Heart left ventricle (tissue), 16 donors: ENCODE measurements around the gene OR2L3. TPM values are rescaled to one million over a fixed set of nuclear protein-coding genes. Genes with fewer than 3 reads are reported as not detected.

Experiments
- ATAC-seq, 4 donors: fragments of 200-7000 bp; cut with Tn5 transposase; one replicate each; pipeline ENCODE4 v1.9.1; 2020 to 2022; ENCODE audit warnings: moderate library complexity in 4 of 4, mild to moderate bottlenecking in 3 of 4, moderate number of reproducible peaks in 1 of 4
- DNase-seq, 5 donors: peaks; one replicate each; pipeline ENCODE4 v3.0.0-alpha.2; 2020
- H3K27ac ChIP-seq, 12 donors: fragments of 200-600 bp; sonication (generic) in 4 of 12; one replicate each; pipeline versions ENCODE4 v1.5.0 to v1.8.0; 2016 to 2022; ENCODE audit warnings: mild to moderate bottlenecking in 2 of 12
- H3K27me3 ChIP-seq, 9 donors: fragments of 200-600 bp; sonication (generic) in 2 of 9; one replicate each; pipeline versions ENCODE4 v1.5.1 to v1.8.0; 2016 to 2022; ENCODE audit warnings: mild to moderate bottlenecking in 3 of 9
- H3K36me3 ChIP-seq, 9 donors: fragments of 200-600 bp; sonication (generic) in 2 of 9; one replicate each; pipeline versions ENCODE4 v1.5.0 to v1.8.0; 2018 to 2022; ENCODE audit warnings: mild to moderate bottlenecking in 2 of 9
- H3K4me1 ChIP-seq, 12 donors: fragments of 200-600 bp; sonication (generic) in 4 of 12; one replicate each; pipeline versions ENCODE4 v1.5.0 to v1.8.0; 2016 to 2022; ENCODE audit warnings: mild to moderate bottlenecking in 3 of 12
- H3K4me3 ChIP-seq, 12 donors: fragments of 200-600 bp; sonication (generic) in 4 of 12; one replicate each; pipeline versions ENCODE4 v1.5.0 to v1.8.0; 2017 to 2022; ENCODE audit warnings: mild to moderate bottlenecking in 9 of 12, moderate library complexity in 4 of 12
- H3K9me3 ChIP-seq, 12 donors: fragments of 200-600 bp; sonication (generic) in 4 of 12; one replicate each; pipeline versions ENCODE4 v1.5.0 to v1.8.0; 2016 to 2022; ENCODE audit warnings: mild to moderate bottlenecking in 1 of 12
- POLR2A ChIP-seq, 2 donors: fragments of 450-650 bp; IDR thresholded peaks; one replicate each; pipeline ENCODE4 v1.6.1; 2017; ENCODE audit warnings: antibody characterized with exemption in 2 of 2, mild to moderate bottlenecking in 2 of 2, moderate library complexity in 2 of 2
- WGBS, 4 donors: extraction: QIAGEN DNeasy Blood & Tissue Kit in 2 of 4; methylation state at CpG; one replicate each; pipeline versions ENCODE4 v1.1.5 to v1.1.7; 2013 to 2018; 5-methylcytosine and 5-hydroxymethylcytosine counted together
- intact Hi-C, 10 donors: fragments of 100-400 bp; cut with DNase I; formaldehyde crosslinking; loops; one replicate each; pipeline versions ENCODE4 v1.11.1 to v1.14.2; 2022
- polyA plus RNA-seq, 2 donors: library from polyadenylated mRNA; stranded (reverse); fragments of 200-250 nt; gene quantifications; one replicate each; pipeline ENCODE4 v1.2.3, GENCODE V29; 2013
- total RNA-seq, 9 donors: library from RNA; depleted of rRNA in 2 of 9; stranded (reverse); fragments of >200 nt in 2 of 9; fragmentation: NEBNext Ultra II Directional in 3 of 9; extraction: Animal tissue kit (Norgen Biotek cat#: 25700) in 3 of 9; gene quantifications; one replicate each; pipeline versions ENCODE4 v1.1.0 to v1.2.4, GENCODE V29; 2016 to 2023
- TF ChIP-seq, protein P1 (sequence below), 12 donors: fragments of 200-600 bp; sonication (generic) in 4 of 12; IDR thresholded peaks; one replicate each; pipeline versions ENCODE4 v1.5.0 to v1.8.0; 2018 to 2022; ENCODE audit warnings: antibody characterized with exemption in 12 of 12, mild to moderate bottlenecking in 5 of 12
- donor health status: ischemic (EF 13 %, LVEDD 7.1; RV severe dilation, severe dysfunction).
- donor health status: healthy with polysubstance abuse.
- donor health status: DM: no; HTN: yes; CAD: no.
- donor health status: DM: no; HTN: no; CAD: no.
- donor health status: ischemic (EF 25% LVEDD 6.9; RV normal size, moderate dysfunction).
- donor health status: ischemic (EF 25% LVEDD 5.7; RV mildly dilated, moderate dysfunction).
- donor health status: healthy.
- donor health status: DM: yes; HTN: yes; CAD: no.
- donor health status: ischemic (EF 35%, LVEDD 5.7; RV mildly dilated, moderate dysfunction).
- donor health status: nonischemic (EF 11% LVEDD 7.7; RV severe dilation, severe dysfunction).
- donor health status: DM: yes; HTN: yes; CAD: no.
- donor health status: PGD.
- donor health status: ischemic (EF 29% LVEDD 5.4; RV normal size, mild dysfunction).
- donor health status: nonischemic (EF 23%, LVEDD 6.1; RV moderate dilation, normal function).

OR2L3 gene
- total and polyA plus RNA-seq, 11 donors, result not detected

DNA sequence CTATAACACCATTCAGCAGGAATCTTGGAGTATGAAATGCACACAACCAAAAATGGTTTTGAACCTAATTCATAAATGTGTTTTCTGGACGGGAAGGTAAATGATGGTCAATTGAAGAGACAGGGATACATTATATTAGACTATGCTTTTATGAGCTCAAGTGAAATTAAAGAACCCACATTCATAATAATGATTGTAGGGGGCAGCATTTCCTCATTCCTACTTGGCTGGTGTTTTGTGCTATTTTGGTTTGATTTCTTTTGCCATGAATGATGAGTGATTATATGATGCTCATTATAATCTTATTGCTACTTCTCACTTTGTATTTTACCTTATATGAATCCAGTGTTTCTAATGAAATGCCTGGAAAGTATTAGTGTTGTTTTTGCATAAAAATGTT is 372 bp downstream of the OR2L3 start:
- TF ChIP-seq, protein P1, sequence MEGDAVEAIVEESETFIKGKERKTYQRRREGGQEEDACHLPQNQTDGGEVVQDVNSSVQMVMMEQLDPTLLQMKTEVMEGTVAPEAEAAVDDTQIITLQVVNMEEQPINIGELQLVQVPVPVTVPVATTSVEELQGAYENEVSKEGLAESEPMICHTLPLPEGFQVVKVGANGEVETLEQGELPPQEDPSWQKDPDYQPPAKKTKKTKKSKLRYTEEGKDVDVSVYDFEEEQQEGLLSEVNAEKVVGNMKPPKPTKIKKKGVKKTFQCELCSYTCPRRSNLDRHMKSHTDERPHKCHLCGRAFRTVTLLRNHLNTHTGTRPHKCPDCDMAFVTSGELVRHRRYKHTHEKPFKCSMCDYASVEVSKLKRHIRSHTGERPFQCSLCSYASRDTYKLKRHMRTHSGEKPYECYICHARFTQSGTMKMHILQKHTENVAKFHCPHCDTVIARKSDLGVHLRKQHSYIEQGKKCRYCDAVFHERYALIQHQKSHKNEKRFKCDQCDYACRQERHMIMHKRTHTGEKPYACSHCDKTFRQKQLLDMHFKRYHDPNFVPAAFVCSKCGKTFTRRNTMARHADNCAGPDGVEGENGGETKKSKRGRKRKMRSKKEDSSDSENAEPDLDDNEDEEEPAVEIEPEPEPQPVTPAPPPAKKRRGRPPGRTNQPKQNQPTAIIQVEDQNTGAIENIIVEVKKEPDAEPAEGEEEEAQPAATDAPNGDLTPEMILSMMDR (IDR thresholded peaks at IDR 0.05), result no peak
- TF ChIP-seq POLR2A (IDR thresholded peaks at IDR 0.05), result no peak
- H3K36me3 ChIP-seq, result no peaks in the 10 kb centered on the region
- H3K4me3 ChIP-seq, result no peak overlapping the region
- whole genome bisulfite sequencing, 4 donors, result 39 to 59% (median 52%) methylated on average over 1 of the region's 1 CpG
- no peak overlapping the region for H3K27ac ChIP-seq
- no peak for DNase-seq
- no peaks in the 10 kb centered on the region for H3K4me1 ChIP-seq
- intact Hi-C loops, result no loop called here
- ATAC-seq, result no peak
- H3K27me3 ChIP-seq, result no peaks in the 10 kb centered on the region
- H3K9me3 ChIP-seq, result peaks cover 0 to 4% (median 0%) of the 10 kb centered on the region in 12 donors

DNA sequence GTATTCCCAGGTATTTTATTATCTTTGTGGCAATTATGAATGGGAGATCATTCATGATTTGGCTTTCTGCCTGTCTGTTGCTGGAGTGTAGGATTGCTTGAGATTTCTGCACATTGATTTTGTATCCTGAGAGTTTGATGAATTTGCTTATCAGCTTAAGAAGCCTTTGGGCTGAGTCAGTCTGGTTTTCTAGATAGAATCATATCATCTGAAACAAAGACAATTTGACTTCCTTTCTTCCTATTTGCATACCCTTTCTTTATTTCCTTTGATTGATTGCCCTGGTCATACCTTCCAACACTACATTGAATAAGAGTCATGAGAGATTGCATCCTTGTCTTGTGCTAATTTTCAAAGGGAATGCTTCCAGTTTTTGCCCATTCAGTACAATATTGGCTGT is 8.0 kb downstream of the OR2L3 start:
- TF ChIP-seq POLR2A (IDR thresholded peaks at IDR 0.05), result no peak
- TF ChIP-seq, protein P1 (IDR thresholded peaks at IDR 0.05), result no peak
- no peak for ATAC-seq

DNA sequence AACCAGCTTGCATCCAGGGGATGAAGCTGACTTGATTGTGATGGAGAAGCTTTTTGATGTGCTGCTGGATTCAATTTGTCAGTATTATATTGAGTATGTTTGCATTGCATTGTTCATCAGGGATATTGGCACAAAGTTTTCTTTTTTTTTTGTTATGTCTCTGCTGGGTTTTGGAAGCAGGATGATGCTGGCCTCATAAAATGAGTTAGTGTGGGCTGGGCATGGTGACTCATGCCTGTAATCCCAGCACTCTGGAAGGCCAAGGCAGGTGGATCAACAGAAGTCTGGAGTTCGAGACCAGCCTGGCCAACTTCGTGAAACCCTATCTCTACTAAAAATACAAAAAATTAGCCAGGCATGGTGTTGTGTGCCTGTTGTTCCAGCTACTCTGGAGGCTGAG is 8.6 kb downstream of the OR2L3 start:
- no peak for TF ChIP-seq POLR2A (IDR thresholded peaks at IDR 0.05)
- TF ChIP-seq, protein P1 (IDR thresholded peaks at IDR 0.05), result no peak
- Histone ChIP-seq H3K9me3 (peaks cover 0 to 22% (median 1%) of the 10 kb centered on the region in 12 donors), H3K27me3 (no peaks in the 10 kb centered on the region), H3K4me1 (no peaks in the 10 kb centered on the region), H3K36me3 (no peaks in the 10 kb centered on the region), H3K27ac (no peak overlapping the region), H3K4me3 (no peak overlapping the region)
- DNase-seq (no peak), ATAC-seq (no peak)
- intact Hi-C loops, result no loop called here
- WGBS, 4 donors, result 49 to 64% (median 55%) methylated on average over 2 of the region's 2 CpGs

More for the DNA sequence above, 8.0 kb downstream of the OR2L3 start:
- DNase-seq, result no peak
- H3K27me3 ChIP-seq, result no peaks in the 10 kb centered on the region
- H3K9me3 ChIP-seq, result peaks cover 0 to 22% (median 1%) of the 10 kb centered on the region in 12 donors
- intact Hi-C loops, result no loop called here
- H3K36me3 ChIP-seq, result no peaks in the 10 kb centered on the region
- H3K4me1 ChIP-seq, result no peaks in the 10 kb centered on the region
- no peak overlapping the region for H3K27ac ChIP-seq
- no peak overlapping the region for H3K4me3 ChIP-seq

DNA sequence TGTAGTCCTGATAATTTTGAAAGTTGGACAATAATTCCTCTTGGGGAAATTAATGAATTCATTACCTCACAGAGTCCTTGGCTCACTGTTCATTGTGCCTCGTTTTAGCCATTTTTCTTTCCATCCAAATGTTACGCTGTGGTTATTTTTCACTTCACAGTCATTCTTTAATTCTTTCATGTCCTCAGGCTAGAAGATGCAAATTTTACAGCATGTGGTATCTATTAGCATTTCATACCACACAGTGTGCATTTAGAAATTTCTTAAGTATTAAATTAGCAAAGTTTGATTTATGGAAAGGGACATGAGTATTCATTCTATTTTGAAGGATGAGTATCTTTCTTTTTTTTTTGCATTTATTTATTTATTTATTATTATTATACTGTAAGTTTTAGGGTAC is 18.4 kb downstream of the OR2L3 start:
- no peak for TF ChIP-seq POLR2A (IDR thresholded peaks at IDR 0.05)
- TF ChIP-seq, protein P1 (IDR thresholded peaks at IDR 0.05), result no peak
- H3K36me3 ChIP-seq, result no peaks in the 10 kb centered on the region
- no peak for ATAC-seq
- intact Hi-C loops, result no loop called here
- 63 to 69% (median 65%) methylated on average over 2 of the region's 2 CpGs for WGBS, 4 donors
- H3K9me3 ChIP-seq, result peaks cover 0 to 4% (median 0%) of the 10 kb centered on the region in 12 donors
- no peak overlapping the region for H3K4me3 ChIP-seq
- no peaks in the 10 kb centered on the region for H3K27me3 ChIP-seq
- no peak for DNase-seq
- H3K4me1 ChIP-seq, result no peaks in the 10 kb centered on the region
- no peak overlapping the region for H3K27ac ChIP-seq
